Endothelial cell of umbilical vein (primary cell): ENCODE measurements around the gene PSMB4. TPM values are rescaled to one million over a fixed set of nuclear protein-coding genes. Genes with fewer than 3 reads are reported as not detected.
A peak's percentile ranks its signal among the peaks of the same experiment; 100 is the strongest.

ENCODE experiments used
- BruUV-seq: library from RNA; stranded (reverse); fragments of 400-500 nt; replicated peaks from 2 replicates; lab custom pipeline; 2021; lab: Mats Ljungman, UMichigan
- CTCF ChIA-PET: fragments of 300-600, 350-600 bp; sonication (Branson Sonifier 250); formaldehyde crosslinking; loops from one replicate; lab custom pipeline; 2021; ENCODE audit warnings: antibody characterized with exemption, inconsistent platforms; lab: Charles Lee
- POLR2A ChIA-PET: fragments of 300-600, 350-600 bp; sonication (Branson Sonifier 250); formaldehyde crosslinking; loops from one replicate; lab custom pipeline; 2021; ENCODE audit warnings: antibody characterized with exemption, inconsistent platforms; lab: Charles Lee
- DNase-seq: peaks from one replicate; pipeline ENCODE4 v3.0.0-alpha.2; 2011; ENCODE audit warnings: low read depth, low spot score
- FAIRE-seq: peaks from 2 replicates; lab custom pipeline; 2011; peaks lifted over from hg19 to GRCh38; lab: Jason Lieb, UNC
- H2AFZ ChIP-seq: 2 replicates; pipeline ENCODE4 v1.6.0; 2012; ENCODE audit warnings: low read depth, low read length, control low read depth, inconsistent platforms
- H3K27ac ChIP-seq: 2 replicates; pipeline ENCODE4 v1.5.1; 2011; ENCODE audit warnings: low read depth, mild to moderate bottlenecking, control low read depth, low read length, moderate library complexity; ENCODE audit not compliant: insufficient read depth
- H3K27me3 ChIP-seq, 2 experiments: 2 replicates each; pipeline versions ENCODE4 v1.6.0 to v1.6.1; 2011; ENCODE audit warnings: low read length in 2 of 2, mixed read lengths in 1 of 2; ENCODE audit not compliant: control insufficient read depth in 2 of 2, insufficient read depth in 2 of 2
- H3K36me3 ChIP-seq, 2 experiments: 2 replicates in 1 of 2; 3 replicates in 1 of 2; pipeline ENCODE4 v1.5.1; 2011; ENCODE audit warnings: low read length in 2 of 2, mild to moderate bottlenecking in 1 of 2, moderate library complexity in 1 of 2; ENCODE audit not compliant: control insufficient read depth in 2 of 2, insufficient read depth in 2 of 2; ENCODE audit errors: extremely low read depth in 1 of 2
- H3K4me1 ChIP-seq: 3 replicates; pipeline ENCODE4 v1.5.1; 2011; ENCODE audit warnings: mild to moderate bottlenecking, low read length; ENCODE audit not compliant: control insufficient read depth, insufficient read depth; ENCODE audit errors: extremely low read depth
- H3K4me2 ChIP-seq: 2 replicates; pipeline ENCODE4 v1.6.1; 2011; ENCODE audit warnings: low read length, control low read depth, mixed read lengths; ENCODE audit not compliant: insufficient read depth
- H3K4me3 ChIP-seq, 3 experiments: fragments of 200-600 bp in 1 of 3; sonication (generic), shearing (Covaris generic) in 1 of 3; replicated peaks in 1 of 3; 2 replicates each; pipeline ENCODE4 v1.5.1; 2011 to 2016; ENCODE audit warnings: control low read depth in 3 of 3, low read length in 3 of 3, mild to moderate bottlenecking in 2 of 3, inconsistent platforms in 1 of 3, low read depth in 1 of 3, moderate library complexity in 1 of 3; ENCODE audit not compliant: insufficient read depth in 1 of 3
- H3K79me2 ChIP-seq: 2 replicates; pipeline ENCODE4 v1.6.0; 2012; ENCODE audit warnings: low read length, inconsistent platforms; ENCODE audit not compliant: control insufficient read depth, insufficient read depth
- H3K9ac ChIP-seq: replicated peaks from 2 replicates; pipeline ENCODE3; 2011; ENCODE audit warnings: low read length, control low read depth; ENCODE audit not compliant: insufficient read depth; ENCODE audit errors: extremely low read depth
- H3K9me1 ChIP-seq: replicated peaks from 3 replicates; pipeline ENCODE4 v1.6.0; 2011; ENCODE audit warnings: mild to moderate bottlenecking, low read length; ENCODE audit not compliant: control insufficient read depth, insufficient read depth; ENCODE audit errors: extremely low read depth
- H3K9me3 ChIP-seq: replicated peaks from 2 replicates; pipeline ENCODE4 v1.5.1; 2012; ENCODE audit warnings: low read length, inconsistent platforms; ENCODE audit not compliant: control insufficient read depth, insufficient read depth
- H4K20me1 ChIP-seq: replicated peaks from 2 replicates; pipeline ENCODE3; 2011; ENCODE audit warnings: mild to moderate bottlenecking, low read length; ENCODE audit not compliant: control insufficient read depth, insufficient read depth; ENCODE audit errors: extremely low read depth
- CTCF ChIP-seq, 2 donors: IDR thresholded peaks; 1 replicate in 1 of 2; 2 replicates in 1 of 2; pipeline ENCODE4 v1.5.1; 2011; ENCODE audit warnings: low read length in 2 of 2, mild to moderate bottlenecking in 2 of 2, moderate library complexity in 2 of 2, control low read depth in 1 of 2, inconsistent platforms in 1 of 2, low read depth in 1 of 2; ENCODE audit not compliant: insufficient read depth in 1 of 2; ENCODE audit errors: extremely low read depth in 1 of 2
- EZH2 ChIP-seq: IDR thresholded peaks from 2 replicates; pipeline ENCODE4 v1.6.1; 2012; ENCODE audit warnings: borderline replicate concordance, low read depth, mild to moderate bottlenecking, moderate library complexity, low read length, inconsistent platforms; ENCODE audit not compliant: severe bottlenecking
- FOS ChIP-seq: IDR thresholded peaks from 2 replicates; pipeline ENCODE4 v1.6.1; 2011; ENCODE audit warnings: mild to moderate bottlenecking, low read length, moderate library complexity, borderline replicate concordance; ENCODE audit not compliant: insufficient read depth
- GATA2 ChIP-seq: IDR thresholded peaks from 2 replicates; pipeline ENCODE4 v1.7.0; 2011; ENCODE audit warnings: low read depth, mild to moderate bottlenecking, moderate library complexity, mixed read lengths, low read length; ENCODE audit not compliant: insufficient read length, insufficient read depth
- MAX ChIP-seq: IDR thresholded peaks from 2 replicates; pipeline ENCODE4 v1.6.1; 2011; ENCODE audit not compliant: insufficient read depth, insufficient read length
- MYC ChIP-seq: IDR thresholded peaks from one replicate; pipeline ENCODE4 v1.6.1; 2011; ENCODE audit warnings: mild to moderate bottlenecking, low read depth, low read length
- POLR2A ChIP-seq: IDR thresholded peaks from 2 replicates; pipeline ENCODE4 v1.6.1; 2012; ENCODE audit warnings: low read depth, mild to moderate bottlenecking, control low read depth, low read length
- POLR2AphosphoS5 ChIP-seq: IDR thresholded peaks from 2 replicates; pipeline ENCODE4 v1.6.1; 2012; ENCODE audit warnings: low read depth, mild to moderate bottlenecking, control low read depth, low read length, moderate library complexity; ENCODE audit not compliant: insufficient read depth
- dilution Hi-C: fragments of 300-500 bp; cut with MboI; formaldehyde crosslinking; loops from one replicate; pipeline ENCODE4 v1.15.0; 2019; ENCODE audit warnings: low sequenced_read_pairs; ENCODE audit not compliant: extremely low pct_ligation_motif_present
- intact Hi-C: fragments of 100-400 bp; cut with micrococcal nuclease; formaldehyde crosslinking; loops from one replicate; pipeline ENCODE4 v1.10.0; 2022
- polyA plus RNA-seq, 4 experiments: library from polyadenylated mRNA; depleted of rRNA in 3 of 4; stranded (reverse) in 3 of 4; unstranded in 1 of 4; fragments of >200 nt; gene quantifications; 2 replicates each; pipeline versions ENCODE4 v1.2.1 to v1.2.3, GENCODE V29; 2011 to 2012; ENCODE audit warnings: missing spikeins in 1 of 4
- total RNA-seq: library from RNA; stranded (reverse); gene quantifications from 2 replicates; pipeline ENCODE4 v1.2.3, GENCODE V29; 2021

PSMB4 gene
- total and polyA plus RNA-seq, 2 donors (not counting 3 experiments of a cell fraction or from before 2014, with no cell fraction given): 335 to 835 TPM

DNA sequence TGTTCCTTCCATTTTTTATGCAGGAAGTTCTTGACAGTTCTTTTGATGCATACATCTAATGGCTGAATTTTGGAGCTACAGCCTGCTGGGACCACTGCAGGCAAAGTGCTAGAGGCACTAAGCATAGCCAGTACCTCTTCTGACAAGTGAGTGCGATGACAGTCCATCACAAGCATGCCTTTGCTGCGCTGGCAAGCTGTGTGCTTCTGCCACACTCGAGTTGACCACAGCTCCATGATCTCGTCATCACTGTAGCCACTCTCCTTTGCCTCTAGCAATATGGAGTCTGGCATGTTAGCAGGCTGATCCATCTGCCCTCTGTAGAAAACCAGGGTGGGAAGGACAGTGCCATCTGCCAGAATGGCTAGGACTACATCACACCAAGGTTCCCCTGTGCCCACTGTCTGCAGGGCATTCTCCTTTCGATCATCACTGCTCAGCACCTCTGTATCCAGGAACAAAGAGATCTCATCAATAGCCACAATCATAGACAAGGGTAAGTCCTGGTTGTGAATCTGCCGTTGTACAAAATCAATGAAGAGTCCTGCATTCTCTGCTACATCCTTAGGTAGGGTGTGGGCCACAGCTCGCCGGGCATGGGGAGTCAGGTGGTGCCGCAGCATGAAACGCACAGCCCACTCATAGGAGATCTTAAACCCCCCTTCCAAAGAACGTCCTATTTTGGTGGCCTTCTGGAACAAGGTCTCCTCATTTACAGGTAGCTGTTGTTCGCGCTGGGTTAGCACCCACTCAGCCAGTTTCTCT is 6.0 kb downstream of the PSMB4 start:
- H3K79me2 ChIP-seq: peaks cover 11% of the 10 kb centered on the region
- peaks cover 40 to 49% of the 10 kb centered on the region in 2 experiments for H3K36me3 ChIP-seq
- H3K9ac ChIP-seq: no peak overlapping the region
- H3K9me1 ChIP-seq: no peaks in the 10 kb centered on the region
- H3K9me3 ChIP-seq: no peaks in the 10 kb centered on the region
- FAIRE-seq (no peak), DNase-seq (no peak)
- POLR2A ChIA-PET: interaction anchor here (1.0 kb wide), 1 partner anchor 58 kb away, joined by 3 read pairs; the partner anchor contains the start of gene RFX5
- peaks cover 5% of the 10 kb centered on the region for H3K4me1 ChIP-seq
- CTCF ChIA-PET: interaction anchor here (0.6 to 1.4 kb wide), 3 partner anchors 13 to 159 kb away, joined by 4 to 5 read pairs (median 4); no protein-coding TSS in a partner anchor
- BruUV-seq: TSS peak; percentile 5
- TF ChIP-seq MAX: no peak
- no peak for TF ChIP-seq FOS
- TF ChIP-seq POLR2A: no peak
- no peak for TF ChIP-seq CTCF (IDR thresholded peaks at IDR 0.05; ENCODE audit: extremely low read depth in 1 of 2, insufficient read depth in 1 of 2, low read depth in 1 of 2, low read length in 2 of 2)
- TF ChIP-seq EZH2: no peak
- no peak for TF ChIP-seq MYC
- no peak for TF ChIP-seq GATA2
- no peak for TF ChIP-seq POLR2AphosphoS5
- H3K27me3 ChIP-seq: no peaks in the 10 kb centered on the region
- intact Hi-C loops: no loop called here
- dilution Hi-C loops: no loop called here
- no peak overlapping the region for H3K4me3 ChIP-seq
- no peaks in the 10 kb centered on the region for H4K20me1 ChIP-seq
- no peak overlapping the region for H3K4me2 ChIP-seq
- no peak overlapping the region for H3K27ac ChIP-seq
- no peak overlapping the region for H2AFZ ChIP-seq
